CD4-positive, alpha-beta T cell treated with Interleukin-1 beta for 1 hour (primary cell): ENCODE data around the gene SPRED1.
"Not testable (repeated sequence)": the region's sequence is repeated elsewhere in the genome, so short reads cannot be mapped to it uniquely, and the experiment has no call there.

Experiments
- DNase-seq, 2 donors: peaks; one replicate each; pipeline ENCODE4 v3.0.0-alpha.2; 2020 to 2022

The SPRED1 gene

DNA sequence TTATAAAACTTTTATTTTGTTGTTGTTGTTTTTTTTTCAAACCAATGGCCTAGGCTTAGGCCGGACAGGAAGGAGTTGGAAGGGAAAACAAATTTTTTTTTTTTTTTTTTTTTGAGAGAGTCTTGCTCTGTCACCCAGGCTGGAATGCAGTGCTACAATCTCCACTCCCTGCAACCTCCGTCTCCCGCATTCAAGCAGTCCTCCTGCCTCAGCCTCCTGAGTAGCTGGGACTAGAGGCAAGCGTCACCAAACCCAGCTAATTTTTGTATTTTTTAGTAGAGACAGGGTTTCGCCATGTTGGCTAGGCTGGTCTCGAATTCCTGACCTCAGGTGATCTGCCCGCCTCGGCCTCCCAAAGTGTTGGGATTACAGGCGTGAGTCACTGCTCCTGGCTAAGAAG, 15.6 kb upstream of the SPRED1 start:
- DNase-seq: not testable (repeated sequence)

DNA sequence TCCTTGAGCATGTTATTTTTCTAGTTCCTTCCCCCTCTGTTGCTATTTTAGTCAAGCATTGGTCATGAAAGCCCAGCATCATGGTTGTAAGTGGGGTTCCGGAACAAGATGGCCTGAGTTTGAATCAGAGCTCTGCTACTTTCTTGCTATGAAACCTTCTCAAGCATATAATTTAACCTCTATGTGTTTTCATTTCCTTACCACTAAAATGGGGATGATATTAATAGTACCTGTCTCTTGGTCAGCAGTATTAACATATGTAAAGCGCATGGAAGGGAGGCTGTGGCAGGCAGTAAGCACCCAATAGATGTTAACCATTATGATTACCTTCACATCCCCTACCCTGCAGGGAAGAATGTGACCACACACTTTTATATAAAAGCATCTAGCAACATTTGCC, 14.3 kb upstream of the SPRED1 start:
- DNase-seq: no peak

DNA sequence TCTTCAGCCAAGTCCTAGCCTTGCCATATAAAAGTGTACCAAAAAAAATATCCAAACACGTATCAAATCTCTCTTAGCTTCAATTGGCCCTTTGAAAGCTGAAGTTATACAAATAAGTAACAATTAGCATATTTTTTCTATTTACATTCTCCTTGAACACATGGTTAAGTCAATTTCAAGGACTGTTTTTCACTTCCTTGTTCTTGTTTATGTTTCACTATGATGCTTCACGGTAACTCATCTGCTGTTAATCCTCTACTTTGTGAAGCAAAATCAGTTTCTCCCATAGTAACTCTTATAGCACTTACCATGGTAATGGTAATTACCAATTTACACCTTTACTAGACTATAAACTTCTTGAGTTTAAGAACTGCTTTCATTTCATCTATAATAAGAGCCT, 10.6 kb upstream of the SPRED1 start:
- no peak for DNase-seq

DNA sequence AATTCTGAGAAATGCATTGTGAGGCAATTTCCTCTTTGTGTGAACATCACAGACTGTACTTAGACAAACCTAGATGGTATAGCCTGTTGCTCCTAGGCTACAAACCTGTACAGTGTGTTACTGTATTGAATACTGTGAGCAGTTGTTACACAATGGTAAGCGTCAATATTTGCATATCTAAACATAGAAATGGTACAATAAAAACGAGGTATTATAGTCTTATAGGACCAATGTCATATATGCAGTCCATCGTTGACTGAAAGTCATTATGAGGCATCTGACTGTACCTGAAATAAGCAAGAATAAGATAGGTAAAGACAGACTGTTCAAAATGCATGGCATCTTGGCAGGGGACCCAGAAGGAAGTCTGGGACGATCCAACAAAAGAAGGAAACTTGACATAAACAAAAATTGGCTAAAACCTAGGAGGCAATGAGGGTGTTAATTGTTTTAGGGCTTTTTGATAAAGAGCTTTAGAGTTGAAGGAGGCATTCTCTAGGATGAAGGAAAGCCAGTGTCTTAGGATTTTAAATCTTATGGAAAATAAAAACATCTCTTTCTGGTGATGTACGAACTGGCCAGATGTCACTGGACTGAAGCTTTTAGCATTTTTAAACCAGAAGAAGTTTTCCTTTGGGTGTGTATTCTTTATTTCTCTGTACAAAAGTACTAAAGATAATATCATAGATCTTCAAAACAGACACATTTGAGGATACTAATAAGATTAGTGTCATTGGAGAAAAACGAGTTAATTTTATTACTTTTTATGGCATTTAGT, 9.2 kb upstream of the SPRED1 start:
- DNase-seq: no peak

DNA sequence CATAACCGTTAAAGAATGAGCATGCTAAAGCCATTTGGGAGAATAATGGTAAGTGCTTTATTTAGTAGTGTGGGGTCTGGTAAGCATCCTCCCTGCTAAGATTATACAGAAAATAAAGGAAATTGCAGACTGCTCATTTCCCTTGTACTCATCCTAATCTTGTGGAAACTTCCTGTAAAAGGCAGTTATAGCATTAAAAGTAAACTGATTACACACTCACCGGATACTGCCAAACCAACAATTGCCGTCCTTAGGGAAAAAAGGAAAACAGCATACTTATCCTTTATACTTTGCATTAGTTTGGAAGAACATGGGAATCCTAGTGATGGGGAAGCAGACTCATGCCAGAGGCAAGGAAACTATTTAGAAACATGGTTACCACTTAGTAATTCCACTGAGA, 5.3 kb upstream of the SPRED1 start:
- DNase-seq: no peak

DNA sequence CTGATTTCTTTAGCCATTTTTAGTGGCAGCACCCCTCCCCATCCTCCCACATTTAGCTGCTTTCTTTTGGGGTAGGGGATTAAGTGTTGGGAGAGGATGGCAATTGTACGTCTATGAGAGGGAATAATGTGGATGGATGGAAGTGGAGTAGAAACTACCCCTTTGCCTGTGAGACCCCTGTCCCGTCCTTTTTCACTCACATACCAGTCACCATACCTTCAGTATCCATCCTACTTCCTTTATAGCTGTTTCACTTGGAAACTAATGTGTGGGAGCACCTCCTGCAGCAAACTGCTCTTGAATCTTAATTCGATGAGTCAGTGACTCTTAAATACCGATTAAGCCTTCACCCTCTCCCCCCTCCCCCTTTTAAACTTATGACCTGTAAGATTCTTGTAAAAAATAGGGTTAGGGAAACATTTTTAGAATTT, 730 bp downstream of the SPRED1 start:
- no peak for DNase-seq

DNA sequence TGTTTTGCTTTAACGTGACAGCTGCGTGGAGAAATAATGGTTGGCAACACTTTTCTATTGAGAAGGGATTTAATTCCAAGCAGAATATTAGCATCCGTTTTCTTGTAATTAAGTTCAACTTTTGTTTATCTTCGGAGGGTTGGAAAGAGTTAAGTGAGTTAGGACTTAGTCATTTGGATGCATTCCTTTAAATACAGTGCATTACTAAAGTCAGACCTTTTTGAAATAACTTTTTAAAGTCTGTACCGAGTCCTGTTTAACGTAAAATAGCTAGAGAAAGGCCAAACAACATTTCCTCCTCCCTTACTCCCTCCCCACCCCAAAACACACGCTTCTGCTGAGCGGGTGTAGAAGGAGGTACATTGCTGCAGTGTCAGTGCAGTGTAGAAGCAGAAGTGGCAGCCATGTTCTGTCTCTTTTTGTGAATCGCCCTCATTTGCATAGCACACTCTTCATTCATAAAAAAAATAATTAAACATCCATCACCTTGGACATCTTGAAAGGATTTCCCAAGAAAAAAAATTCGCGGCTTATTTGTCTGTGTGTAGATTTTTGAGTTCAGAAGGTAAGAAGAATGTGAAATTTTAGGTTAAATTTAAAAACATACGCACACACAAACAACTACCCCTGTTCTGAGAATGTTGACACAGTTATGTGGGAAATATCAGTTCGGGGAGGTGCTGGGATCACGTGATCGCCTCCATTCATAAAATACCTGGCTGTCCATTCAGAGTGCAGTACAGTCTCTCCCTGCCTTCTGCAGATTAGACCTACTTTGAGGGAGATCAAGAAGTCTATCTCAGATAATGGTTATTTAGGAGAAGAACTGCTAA, 1.6 kb downstream of the SPRED1 start:
- peak; percentile 26 to 45 for DNase-seq

DNA sequence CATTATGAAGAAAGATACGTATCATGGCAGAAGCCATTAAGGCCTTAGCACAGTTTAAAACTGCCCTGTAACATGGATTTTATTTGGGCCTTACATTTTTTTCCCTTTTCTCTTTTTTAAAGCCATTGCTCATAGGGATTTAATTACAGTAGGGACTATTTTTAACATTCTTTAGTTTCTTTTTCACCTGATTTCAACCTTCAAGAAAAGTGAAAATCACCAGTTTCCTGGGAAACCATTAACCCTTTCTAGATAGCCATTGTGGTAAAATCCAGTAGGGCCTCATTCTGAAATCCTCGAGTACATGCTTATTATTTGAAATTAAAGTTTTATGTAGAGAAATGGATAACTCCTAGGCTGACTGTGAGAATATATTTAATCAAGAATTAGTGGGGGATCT, 3.1 kb downstream of the SPRED1 start:
- DNase-seq: no peak

DNA sequence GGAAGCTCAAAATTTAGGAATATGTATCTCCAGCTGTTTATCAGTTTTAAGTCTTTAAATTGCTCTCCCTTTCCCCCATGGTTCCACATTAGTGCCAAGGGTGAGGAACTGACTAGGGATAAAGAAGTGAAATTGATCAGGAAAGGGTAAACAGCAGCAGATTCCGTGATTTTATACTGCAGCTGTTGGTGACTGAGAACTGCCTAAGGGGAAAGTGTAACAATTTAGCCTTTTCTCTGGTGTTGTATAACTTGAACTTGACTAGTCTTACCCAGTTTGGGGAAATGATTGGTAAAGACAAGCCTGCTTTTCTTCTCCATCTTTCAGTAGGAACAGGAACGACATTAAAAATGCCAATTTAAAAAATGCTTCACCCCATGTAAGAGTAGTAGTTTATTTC, 5.0 kb downstream of the SPRED1 start:
- no peak for DNase-seq

DNA sequence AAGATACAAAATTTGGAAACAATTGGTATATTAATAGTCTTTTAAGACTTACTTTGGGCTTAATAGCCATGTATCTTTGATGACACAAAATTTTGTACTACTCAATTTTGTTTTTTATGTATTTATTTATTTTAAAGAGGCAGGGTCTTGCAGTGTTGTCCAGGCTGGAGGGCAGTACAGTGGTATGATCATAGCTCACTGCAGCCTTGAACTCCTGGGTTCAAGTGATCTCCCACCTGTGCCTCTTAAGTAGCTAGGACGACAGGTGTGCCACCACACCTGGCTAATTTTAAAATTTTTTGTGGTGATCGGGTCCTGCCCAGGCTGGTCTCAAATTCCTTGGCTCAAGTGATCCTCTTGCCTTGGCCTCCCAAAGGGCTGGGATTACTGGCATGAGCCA, 6.5 kb downstream of the SPRED1 start:
- DNase-seq: no peak

DNA sequence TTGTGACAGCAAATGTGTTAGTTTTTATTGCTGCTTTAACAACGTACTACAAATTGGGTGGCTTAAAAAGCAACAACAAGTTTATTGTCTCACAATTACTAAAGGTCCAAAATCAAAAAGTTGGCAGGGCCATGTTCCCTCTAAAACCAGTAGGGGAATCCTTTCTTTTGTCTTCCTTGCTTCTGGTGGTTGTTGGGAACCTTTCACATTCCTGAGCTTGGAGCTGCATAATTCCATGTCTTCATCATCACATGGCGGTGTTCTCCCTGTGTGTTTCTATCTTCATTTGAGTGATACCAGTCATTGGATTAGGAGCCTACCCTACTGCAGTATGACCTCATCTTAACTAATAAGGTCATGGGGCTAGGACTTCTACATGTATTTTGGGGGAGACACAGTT, 7.4 kb downstream of the SPRED1 start:
- DNase-seq: no peak

DNA sequence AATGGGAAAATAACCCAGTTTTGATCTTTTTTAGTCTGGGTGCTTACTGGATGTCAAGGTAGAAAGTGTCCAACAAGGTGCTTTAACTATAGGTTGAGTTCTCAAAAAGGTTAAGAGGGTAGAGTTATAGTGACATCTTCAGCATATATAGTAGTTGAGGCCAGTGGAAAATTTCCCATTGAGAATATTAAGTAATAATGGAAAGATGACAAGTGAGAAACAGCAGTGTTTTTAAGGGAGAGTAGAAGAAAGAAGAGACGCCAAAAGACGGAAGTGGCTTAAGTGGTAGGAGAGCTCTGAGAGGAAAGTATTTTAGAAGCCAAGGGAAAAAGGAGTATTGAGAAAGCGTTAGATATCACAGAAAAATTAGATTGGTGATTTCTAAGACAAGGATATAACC, 10.6 kb downstream of the SPRED1 start:
- no peak for DNase-seq

DNA sequence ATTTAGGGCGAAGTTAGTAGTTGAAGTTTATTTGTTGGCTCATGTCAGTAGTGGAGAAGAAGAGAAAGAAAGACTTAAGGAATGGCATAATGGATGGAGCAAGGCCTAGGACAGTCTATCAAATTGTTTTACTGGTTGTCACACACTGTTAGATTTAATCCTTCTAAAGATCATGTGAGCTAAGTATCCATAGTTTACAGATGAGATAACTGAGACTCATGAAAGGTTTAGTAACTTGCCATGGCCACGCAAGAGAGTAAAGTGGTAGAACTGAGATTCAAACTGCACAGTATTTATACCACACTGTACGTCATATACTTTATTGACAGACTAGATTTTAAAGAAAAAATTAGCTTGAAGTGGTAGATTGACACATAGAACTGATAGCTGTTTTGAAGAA, 11.4 kb downstream of the SPRED1 start:
- no peak for DNase-seq

DNA sequence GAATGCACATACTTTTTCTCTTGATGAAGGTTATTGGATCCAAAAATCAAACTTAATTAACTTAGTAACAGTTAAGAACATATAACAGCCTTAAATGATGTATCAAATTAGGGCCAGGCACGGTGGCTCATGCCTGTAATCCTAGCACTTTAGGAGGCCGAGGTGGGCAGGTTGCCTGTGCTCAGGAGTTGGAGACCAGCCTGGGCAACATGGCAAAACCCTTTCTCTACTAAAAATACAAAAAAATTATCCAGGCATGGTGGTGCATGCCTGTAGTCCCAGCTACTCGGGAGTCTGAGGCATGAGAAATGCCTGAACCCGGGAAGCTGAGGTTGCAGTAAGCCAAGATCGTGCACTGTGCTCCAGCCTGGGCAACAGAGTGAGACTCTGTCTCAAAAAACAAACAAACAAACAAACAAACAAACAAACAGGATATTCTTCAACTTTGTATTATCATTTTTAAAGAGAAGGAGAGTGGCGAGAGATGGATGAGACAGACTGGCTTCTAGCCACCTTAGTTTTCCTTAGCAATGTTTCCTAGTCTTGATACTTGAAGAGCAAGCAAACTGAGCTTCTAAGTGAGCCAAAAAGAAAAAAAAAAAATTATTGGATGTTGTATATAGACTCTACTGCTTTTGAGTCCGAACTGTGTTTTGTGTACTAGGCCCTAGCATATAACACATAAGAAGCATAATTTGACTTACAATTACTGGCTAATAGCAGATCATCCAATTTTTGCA, 13.8 kb downstream of the SPRED1 start:
- no peak for DNase-seq

DNA sequence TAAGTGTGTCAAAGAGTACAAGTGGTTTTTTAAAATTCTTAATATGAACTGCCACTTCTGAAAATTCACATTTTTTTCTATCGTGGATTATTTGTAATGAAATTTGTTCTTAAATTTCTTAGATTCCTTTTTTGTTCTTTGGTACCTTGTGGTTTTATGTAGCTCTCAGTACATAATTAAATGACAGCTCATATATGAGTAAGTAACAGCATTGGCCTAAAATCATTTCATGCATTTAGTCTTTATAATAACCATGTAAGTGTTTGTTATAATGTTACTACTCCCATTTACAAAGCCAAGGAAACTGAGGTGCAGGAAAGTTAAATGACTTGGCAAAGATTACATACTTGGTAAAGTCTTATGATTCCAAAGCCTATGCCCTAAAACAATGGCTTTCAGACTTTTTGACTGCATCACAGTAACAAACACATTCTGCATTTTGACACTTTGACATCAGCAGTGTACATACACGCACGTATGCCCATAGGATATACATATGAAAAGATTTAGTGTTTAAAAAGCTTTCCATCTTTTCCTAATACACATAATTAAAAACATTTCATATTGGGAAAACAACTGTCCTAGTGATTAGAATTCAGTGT, 14.9 kb downstream of the SPRED1 start:
- no peak for DNase-seq

DNA sequence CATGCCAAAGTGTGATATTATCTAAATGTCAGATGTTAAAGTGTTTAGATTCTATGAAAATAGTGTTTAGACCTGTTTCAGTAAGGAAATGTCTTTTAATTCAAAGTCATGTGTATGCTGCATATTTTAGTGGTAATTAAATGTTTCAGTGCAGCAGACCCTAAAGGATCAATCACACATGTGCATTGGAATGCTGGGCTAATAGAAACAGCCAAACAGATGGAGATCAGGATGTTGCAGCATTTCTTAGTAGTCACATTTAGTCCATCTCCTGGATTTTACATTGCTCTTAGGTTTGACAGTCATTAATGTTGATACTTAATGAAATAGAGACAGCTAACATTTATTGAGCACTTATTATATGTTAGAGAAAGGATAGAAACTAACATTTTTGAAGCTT, 18.5 kb downstream of the SPRED1 start:
- DNase-seq: no peak

DNA sequence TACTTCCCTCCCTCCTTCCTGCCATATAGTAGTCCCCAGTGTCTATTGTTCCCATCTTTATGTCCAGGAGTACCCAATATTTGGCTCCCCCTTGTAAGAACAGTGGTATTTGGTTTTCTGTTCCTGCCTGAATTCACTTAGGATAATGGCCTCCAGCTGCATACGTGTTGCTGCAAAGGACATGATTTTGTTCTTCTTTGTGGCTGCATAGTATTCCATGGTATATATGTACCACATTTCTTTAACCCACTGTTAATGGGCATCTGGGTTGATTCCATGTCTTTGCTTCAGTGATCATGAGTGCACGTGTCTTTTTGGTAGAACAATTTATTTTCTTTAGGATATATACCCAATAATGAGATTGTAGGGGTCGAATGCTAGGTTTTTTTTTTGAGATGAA, 19.3 kb downstream of the SPRED1 start:
- DNase-seq: no peak

DNA sequence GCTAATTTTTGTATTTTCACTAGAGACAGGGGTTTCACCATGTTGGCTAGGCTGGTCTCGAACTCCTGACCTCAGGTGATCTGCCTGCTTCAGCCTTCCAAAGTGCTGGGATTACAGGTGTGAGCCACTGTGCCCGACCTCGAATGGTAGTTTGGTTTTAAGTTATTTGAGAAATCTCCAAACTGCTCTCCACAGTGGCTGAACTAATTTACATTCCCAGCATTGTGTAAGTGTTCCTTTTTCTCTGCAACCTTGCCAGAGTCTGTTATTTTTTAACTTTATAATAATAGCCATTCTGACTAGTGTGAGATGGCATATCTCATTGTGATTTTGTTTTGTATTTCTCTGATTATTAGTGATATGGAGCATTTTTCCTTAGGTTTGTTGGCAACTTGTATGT, 19.8 kb downstream of the SPRED1 start:
- DNase-seq: not testable (repeated sequence)

DNA sequence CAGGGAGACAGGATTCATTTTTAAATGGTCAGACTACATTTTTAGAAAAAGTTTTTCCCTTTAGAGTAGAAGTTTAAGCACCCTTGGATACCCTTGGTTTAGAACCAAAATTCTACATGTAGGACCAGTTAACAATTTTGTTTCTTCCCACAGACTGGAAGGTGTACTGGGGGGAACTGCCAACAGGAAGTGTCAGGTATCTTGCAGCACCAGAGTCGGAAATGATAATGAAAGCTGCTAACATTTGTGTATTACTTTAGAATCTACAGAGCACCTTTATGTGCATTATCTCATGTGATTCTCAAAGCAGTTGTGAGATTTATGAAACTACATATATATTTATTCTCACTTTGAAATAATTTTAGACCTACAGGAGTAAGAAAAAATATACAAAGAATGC, 21.5 kb downstream of the SPRED1 start:
- no peak for DNase-seq

DNA sequence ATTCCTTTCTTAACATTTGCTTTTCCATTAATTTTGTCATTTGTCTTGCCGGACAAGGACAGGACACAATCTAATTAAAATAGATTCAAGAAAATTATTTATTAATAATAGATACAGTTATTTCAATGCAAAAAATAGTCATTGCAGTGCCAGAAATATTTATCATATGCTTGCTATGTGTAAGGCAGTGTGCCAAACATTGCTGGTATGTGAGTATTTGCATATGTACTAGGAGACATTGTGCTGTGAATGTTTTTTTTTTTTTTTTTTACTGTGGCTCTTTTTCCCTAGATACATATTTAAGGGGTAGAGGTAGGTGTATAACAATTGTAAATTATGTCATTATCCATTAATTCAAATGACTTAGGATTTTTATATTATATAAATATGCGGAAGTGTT, 23.3 kb downstream of the SPRED1 start:
- no peak for DNase-seq

DNA sequence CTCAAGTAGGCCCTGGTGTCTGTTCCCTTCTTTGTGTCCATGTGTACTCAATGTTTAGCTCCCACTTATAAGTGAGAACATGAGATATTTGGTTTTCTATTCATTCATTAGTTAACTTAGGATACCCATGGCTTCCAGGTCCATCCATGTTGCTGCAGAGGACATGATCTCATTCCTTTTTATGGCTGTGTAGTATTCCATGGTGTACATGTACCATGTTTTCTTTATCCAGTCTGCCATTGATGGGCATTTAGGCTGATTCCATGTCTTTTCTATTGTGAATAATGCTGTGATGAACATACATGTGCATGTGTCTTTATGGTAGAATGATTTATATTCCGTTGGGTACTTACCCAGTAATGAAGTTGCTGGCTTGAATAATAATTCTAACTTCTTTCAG, 24.6 kb downstream of the SPRED1 start:
- DNase-seq: not testable (repeated sequence)

DNA sequence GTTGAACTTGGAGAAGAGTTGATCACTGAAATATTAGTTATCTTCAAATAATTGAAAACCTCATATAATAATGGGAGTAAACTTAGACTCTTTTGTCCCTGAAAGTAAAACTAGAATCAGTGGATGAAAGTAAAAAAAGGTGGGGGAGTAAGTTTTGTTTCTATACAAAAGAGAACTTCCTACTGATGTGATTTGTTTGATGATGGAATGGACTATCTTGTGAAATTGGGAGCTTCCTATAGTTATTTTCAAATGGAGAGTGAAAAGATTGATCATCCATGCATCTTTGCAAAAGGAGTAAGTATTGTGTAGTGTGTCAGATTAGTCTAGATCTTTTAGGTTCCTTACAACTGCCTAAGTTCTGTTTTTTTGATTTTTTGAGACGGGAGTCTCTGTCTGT, 28.4 kb downstream of the SPRED1 start:
- no peak for DNase-seq

DNA sequence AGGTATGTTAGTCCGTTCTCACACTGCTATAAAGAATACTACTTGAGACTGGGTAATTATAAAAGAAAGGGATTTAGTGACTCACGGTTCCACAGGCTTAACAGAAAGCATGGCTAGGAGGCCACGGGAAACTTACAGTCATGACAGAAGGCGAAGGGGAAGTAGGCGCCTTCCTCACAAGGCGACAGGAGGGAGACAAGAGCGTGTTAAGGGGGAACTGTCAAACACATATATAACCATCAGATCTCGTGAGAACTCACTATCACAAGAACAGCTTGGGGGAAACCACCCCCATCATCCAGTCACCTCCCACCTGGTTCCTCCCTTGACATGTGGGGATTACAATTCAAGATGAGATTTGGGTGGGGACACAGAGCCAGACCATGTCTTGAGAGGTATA, 30.4 kb downstream of the SPRED1 start:
- DNase-seq: no peak
